Measurements from ENCODE around the gene TMPRSS7. TPM values are rescaled to one million over a fixed set of nuclear protein-coding genes. Genes with fewer than 3 reads are reported as not detected.

The TMPRSS7 gene
- total RNA-seq, 4 donors from 2014 or later, result not detected

GRCh38 chr3:112001526-112001925 is 33.0 kb upstream of the TMPRSS7 start:
- Histone ChIP-seq H3K4me3 (no peak overlapping the region), H3K36me3 (no peaks in the 10 kb centered on the region), H3K27me3 (no peaks in the 10 kb centered on the region), H3K4me1 (peaks cover 0 to 4% of the 10 kb centered on the region in 2 donors), H3K27ac (no peak overlapping the region), H3K9me3 (no peaks in the 10 kb centered on the region)
- intact Hi-C loops (cut with DNase I; ENCODE audit: low total_unique reads), result no loop called here
- no peak for TF ChIP-seq CTCF (IDR thresholded peaks at IDR 0.05)
- TF ChIP-seq POLR2A (IDR thresholded peaks at IDR 0.05), result no peak
- DNase-seq, result no peak

GRCh38 chr3:112002096-112002971 is 32.2 kb upstream of the TMPRSS7 start:
- Histone ChIP-seq H3K9me3 (no peaks in the 10 kb centered on the region), H3K4me3 (no peak overlapping the region), H3K27ac (no peak overlapping the region), H3K27me3 (no peaks in the 10 kb centered on the region), H3K4me1 (peaks cover 0 to 4% of the 10 kb centered on the region in 2 donors), H3K36me3 (no peaks in the 10 kb centered on the region)
- intact Hi-C loops (cut with DNase I; ENCODE audit: low total_unique reads), result no loop called here
- TF ChIP-seq CTCF (IDR thresholded peaks at IDR 0.05) (no peak), POLR2A (IDR thresholded peaks at IDR 0.05) (no peak)
- DNase-seq, result no peak

GRCh38 chr3:112003321-112004080 is 31.0 kb upstream of the TMPRSS7 start:
- no peak overlapping the region for H3K4me3 ChIP-seq

GRCh38 chr3:112004187-112004586 is 30.3 kb upstream of the TMPRSS7 start:
- no peak for DNase-seq
- Histone ChIP-seq H3K27me3 (no peaks in the 10 kb centered on the region), H3K4me3 (no peak overlapping the region), H3K9me3 (no peaks in the 10 kb centered on the region), H3K36me3 (no peaks in the 10 kb centered on the region), H3K4me1 (no peaks in the 10 kb centered on the region), H3K27ac (no peak overlapping the region)
- intact Hi-C loops (cut with DNase I; ENCODE audit: low total_unique reads), result no loop called here
- TF ChIP-seq POLR2A (IDR thresholded peaks at IDR 0.05), result no peak

More at GRCh38 chr3:112003321-112004080, 31.0 kb upstream of the TMPRSS7 start:
- Histone ChIP-seq H3K9me3 (no peaks in the 10 kb centered on the region), H3K36me3 (no peaks in the 10 kb centered on the region), H3K4me1 (peaks cover 0 to 4% of the 10 kb centered on the region in 2 donors), H3K27me3 (no peaks in the 10 kb centered on the region), H3K27ac (no peak overlapping the region)
- intact Hi-C loops (cut with DNase I; ENCODE audit: low total_unique reads), result no loop called here
- DNase-seq, result no peak
- TF ChIP-seq POLR2A (IDR thresholded peaks at IDR 0.05) (no peak), CTCF (IDR thresholded peaks at IDR 0.05) (no peak)

GRCh38 chr3:112004669-112005068 is 29.9 kb upstream of the TMPRSS7 start:
- H3K27ac ChIP-seq, result no peak overlapping the region
- H3K4me1 ChIP-seq, result no peaks in the 10 kb centered on the region
- no peaks in the 10 kb centered on the region for H3K36me3 ChIP-seq
- DNase-seq, result no peak
- TF ChIP-seq CTCF (IDR thresholded peaks at IDR 0.05), result no peak
- TF ChIP-seq POLR2A (IDR thresholded peaks at IDR 0.05), result no peak
- no peaks in the 10 kb centered on the region for H3K27me3 ChIP-seq
- H3K4me3 ChIP-seq, result no peak overlapping the region
- H3K9me3 ChIP-seq, result no peaks in the 10 kb centered on the region
- intact Hi-C loops (cut with DNase I; ENCODE audit: low total_unique reads), result no loop called here

Measured in uterus (tissue), 4 donors.